Measurements from ENCODE around the gene EFNA5.

EFNA5 gene

GRCh38 chr5:107544967-107545366, 125.8 kb downstream of the EFNA5 start:
- ATAC-seq (replicated peaks) (no peak), DNase-seq (no peak)
- Mint-ChIP-seq H3K4me1 (ENCODE audit: low read depth in 2 of 2) (peaks cover under 1 to 2% of the 10 kb centered on the region in 2 donors), H3K9me3 (no peaks in the 10 kb centered on the region), H3K27me3 (no peaks in the 10 kb centered on the region), H3K27ac (peak overlapping the region in 1 of 2 donors; percentile 35), H3K36me3 (ENCODE audit: insufficient read depth) (peaks cover 2% of the 10 kb centered on the region), H3K4me3 (no peak overlapping the region)

DNA sequence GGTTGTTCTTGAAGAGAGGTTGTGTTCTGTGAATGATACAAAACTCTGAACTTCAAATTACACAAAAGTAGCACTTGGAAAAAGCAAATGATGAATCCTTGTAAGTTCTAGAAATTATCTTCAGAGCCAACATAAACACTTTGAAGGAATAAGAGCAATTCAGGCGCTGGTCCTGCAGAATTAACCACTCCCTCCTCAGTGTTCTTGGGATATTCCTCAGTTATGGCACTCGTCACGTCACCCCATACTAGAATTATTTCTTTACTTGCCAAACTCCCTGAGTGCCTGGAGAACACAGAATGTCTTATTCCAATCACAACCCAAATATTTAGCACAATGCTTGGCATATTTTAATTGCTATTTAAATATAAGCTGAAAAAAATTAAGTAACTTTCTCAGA, 126.3 kb downstream of the EFNA5 start:
- Mint-ChIP-seq H3K27ac (peak overlapping the region in 1 of 2 donors; percentile 35), H3K27me3 (no peaks in the 10 kb centered on the region), H3K4me1 (ENCODE audit: low read depth in 2 of 2) (peaks cover 6 to 7% of the 10 kb centered on the region in 2 donors), H3K4me3 (no peak overlapping the region), H3K36me3 (ENCODE audit: insufficient read depth) (peaks cover 2% of the 10 kb centered on the region), H3K9me3 (no peaks in the 10 kb centered on the region)
- ATAC-seq (replicated peaks) (no peak), DNase-seq (no peak)

GRCh38 chr5:107543868-107544267, 126.9 kb downstream of the EFNA5 start:
- peaks cover 2% of the 10 kb centered on the region for H3K36me3 Mint-ChIP-seq (ENCODE audit: insufficient read depth)
- peaks cover 10 to 13% of the 10 kb centered on the region in 2 donors for H3K4me1 Mint-ChIP-seq (ENCODE audit: low read depth in 2 of 2)
- ATAC-seq (replicated peaks) (no peak), DNase-seq (no peak)
- H3K27me3 Mint-ChIP-seq, result no peaks in the 10 kb centered on the region
- peak overlapping the region in 1 of 2 donors; percentile 68 for H3K27ac Mint-ChIP-seq
- H3K4me3 Mint-ChIP-seq, result no peak overlapping the region
- H3K9me3 Mint-ChIP-seq, result no peaks in the 10 kb centered on the region

- Mint-ChIP-seq H3K27me3 (no peaks in the 10 kb centered on the region), H3K9me3 (no peaks in the 10 kb centered on the region), H3K36me3 (ENCODE audit: insufficient read depth) (peaks cover 2% of the 10 kb centered on the region), H3K4me3 (no peak overlapping the region), H3K27ac (peak overlapping the region in 1 of 2 donors; percentile 84), H3K4me1 (ENCODE audit: low read depth in 2 of 2) (peaks cover 15 to 21% of the 10 kb centered on the region in 2 donors)
- no peak for DNase-seq
- no peak for ATAC-seq (replicated peaks)
These were observed 127.9 kb downstream of the EFNA5 start for GRCh38 chr5:107542831-107543231.

- H3K36me3 Mint-ChIP-seq (ENCODE audit: insufficient read depth), result peaks cover 2% of the 10 kb centered on the region
- H3K4me3 Mint-ChIP-seq, result no peak overlapping the region
- H3K27ac Mint-ChIP-seq, result peak overlapping the region in 1 of 2 donors; percentile 84
- no peak for ATAC-seq (replicated peaks)
- H3K4me1 Mint-ChIP-seq (ENCODE audit: low read depth in 2 of 2), result peaks cover 15 to 23% of the 10 kb centered on the region in 2 donors
- no peak for DNase-seq
- H3K27me3 Mint-ChIP-seq, result no peaks in the 10 kb centered on the region
- H3K9me3 Mint-ChIP-seq, result no peaks in the 10 kb centered on the region
These were observed 128.3 kb downstream of the EFNA5 start for GRCh38 chr5:107542428-107542827.

- Mint-ChIP-seq H3K9me3 (no peaks in the 10 kb centered on the region), H3K27me3 (no peaks in the 10 kb centered on the region), H3K27ac (no peak overlapping the region), H3K4me3 (no peak overlapping the region), H3K4me1 (ENCODE audit: low read depth in 2 of 2) (peaks cover 15 to 23% of the 10 kb centered on the region in 2 donors), H3K36me3 (ENCODE audit: insufficient read depth) (peaks cover 2% of the 10 kb centered on the region)
- no peak for DNase-seq
- no peak for ATAC-seq (replicated peaks)
These were observed 129.3 kb downstream of the EFNA5 start for GRCh38 chr5:107541400-107541799.

- H3K4me3 Mint-ChIP-seq, result no peak overlapping the region
- peaks cover 20 to 28% of the 10 kb centered on the region in 2 donors for H3K4me1 Mint-ChIP-seq (ENCODE audit: low read depth in 2 of 2)
- peak overlapping the region in 1 of 2 donors; percentile 35 for H3K27ac Mint-ChIP-seq
- no peaks in the 10 kb centered on the region for H3K9me3 Mint-ChIP-seq
- no peaks in the 10 kb centered on the region for H3K27me3 Mint-ChIP-seq
- DNase-seq (no peak), ATAC-seq (replicated peaks) (peak; percentile 35)
- peaks cover 2% of the 10 kb centered on the region for H3K36me3 Mint-ChIP-seq (ENCODE audit: insufficient read depth)
These were observed 130.9 kb downstream of the EFNA5 start for GRCh38 chr5:107539726-107540330.

DNA sequence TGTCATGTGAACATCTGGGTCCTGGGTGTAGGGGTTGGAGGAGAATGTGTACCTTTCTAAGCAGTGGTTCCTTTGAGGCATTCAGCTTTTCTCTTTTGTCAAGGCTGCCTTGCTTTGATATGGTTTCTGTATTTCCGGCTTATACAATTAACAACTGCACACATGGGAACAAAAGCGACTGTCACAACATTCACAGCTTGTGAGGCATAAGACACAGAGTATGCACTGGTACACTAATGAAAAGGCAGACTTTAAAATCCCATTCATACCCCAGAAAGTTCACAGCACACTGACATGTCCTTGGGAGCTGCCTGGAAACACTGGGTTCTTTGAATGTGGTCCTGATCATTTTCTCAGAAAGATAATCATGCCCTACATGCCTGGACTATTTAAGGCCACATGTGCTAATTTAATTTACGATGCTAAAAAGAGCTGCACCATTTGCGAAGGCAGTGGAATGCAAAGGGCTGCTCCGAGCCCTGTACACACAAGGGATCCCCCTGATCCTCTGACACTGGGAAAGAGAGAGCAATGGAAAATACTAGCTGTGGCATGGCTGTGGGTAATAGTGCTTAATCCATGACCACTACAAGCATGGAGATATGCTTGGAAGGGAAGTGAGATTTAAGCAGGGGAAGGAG, 131.8 kb downstream of the EFNA5 start:
- H3K4me1 Mint-ChIP-seq (ENCODE audit: low read depth in 2 of 2), result peaks cover 23 to 37% of the 10 kb centered on the region in 2 donors
- H3K27me3 Mint-ChIP-seq, result no peaks in the 10 kb centered on the region
- H3K27ac Mint-ChIP-seq, result peak overlapping the region in 1 of 2 donors; percentile 70
- peak overlapping the region in 1 of 2 donors; percentile 31 for H3K4me3 Mint-ChIP-seq
- DNase-seq, result no peak
- peaks cover 2% of the 10 kb centered on the region for H3K36me3 Mint-ChIP-seq (ENCODE audit: insufficient read depth)
- peak; percentile 39 for ATAC-seq (replicated peaks)
- no peaks in the 10 kb centered on the region for H3K9me3 Mint-ChIP-seq

DNA sequence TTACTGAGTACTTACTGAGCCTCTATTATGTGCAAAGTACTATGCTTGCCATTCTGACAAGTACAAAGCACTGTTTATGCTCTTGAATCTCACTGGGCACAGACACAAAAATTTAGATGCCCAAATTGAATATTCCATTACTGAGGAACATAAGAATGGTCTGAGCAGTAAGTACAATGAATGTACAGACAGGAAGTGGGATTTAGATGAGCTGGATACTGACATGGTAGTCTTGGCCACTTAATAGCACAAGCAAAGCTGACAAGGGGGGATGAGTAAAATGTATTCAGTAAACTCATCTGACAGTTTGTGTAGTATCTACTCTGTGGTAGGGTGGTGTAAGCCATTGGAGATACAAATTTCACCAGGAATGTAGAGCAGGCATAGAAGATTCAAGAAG, 132.4 kb downstream of the EFNA5 start:
- no peak overlapping the region for H3K4me3 Mint-ChIP-seq
- peaks cover 26 to 43% of the 10 kb centered on the region in 2 donors for H3K4me1 Mint-ChIP-seq (ENCODE audit: low read depth in 2 of 2)
- peaks cover 2% of the 10 kb centered on the region for H3K36me3 Mint-ChIP-seq (ENCODE audit: insufficient read depth)
- H3K9me3 Mint-ChIP-seq, result no peaks in the 10 kb centered on the region
- DNase-seq (no peak), ATAC-seq (replicated peaks) (no peak)
- H3K27me3 Mint-ChIP-seq, result no peaks in the 10 kb centered on the region
- peak overlapping the region in 1 of 2 donors; percentile 70 for H3K27ac Mint-ChIP-seq

- H3K27ac Mint-ChIP-seq, result no peak overlapping the region
- H3K4me3 Mint-ChIP-seq, result peak overlapping the region in 1 of 2 donors; percentile 19
- H3K4me1 Mint-ChIP-seq (ENCODE audit: low read depth in 2 of 2), result peaks cover 27 to 47% of the 10 kb centered on the region in 2 donors
- DNase-seq (no peak), ATAC-seq (replicated peaks) (no peak)
- no peaks in the 10 kb centered on the region for H3K9me3 Mint-ChIP-seq
- H3K36me3 Mint-ChIP-seq (ENCODE audit: insufficient read depth), result peaks cover 2% of the 10 kb centered on the region
- no peaks in the 10 kb centered on the region for H3K27me3 Mint-ChIP-seq
These were observed 134.9 kb downstream of the EFNA5 start for GRCh38 chr5:107535849-107536248.

- peaks cover 21 to 37% of the 10 kb centered on the region in 2 donors for H3K4me1 Mint-ChIP-seq (ENCODE audit: low read depth in 2 of 2)
- no peaks in the 10 kb centered on the region for H3K27me3 Mint-ChIP-seq
- H3K27ac Mint-ChIP-seq, result peak overlapping the region; percentile 51 to 80
- DNase-seq (peak in 2 of 3 experiments; percentile 6 to 7), ATAC-seq (replicated peaks) (peak; percentile 84)
- H3K9me3 Mint-ChIP-seq, result peaks cover 0 to 2% of the 10 kb centered on the region in 2 donors
- peak overlapping the region in 1 of 2 donors; percentile 40 for H3K4me3 Mint-ChIP-seq
- no peaks in the 10 kb centered on the region for H3K36me3 Mint-ChIP-seq (ENCODE audit: insufficient read depth)
These were observed 136.5 kb downstream of the EFNA5 start for GRCh38 chr5:107533910-107534876.

DNA sequence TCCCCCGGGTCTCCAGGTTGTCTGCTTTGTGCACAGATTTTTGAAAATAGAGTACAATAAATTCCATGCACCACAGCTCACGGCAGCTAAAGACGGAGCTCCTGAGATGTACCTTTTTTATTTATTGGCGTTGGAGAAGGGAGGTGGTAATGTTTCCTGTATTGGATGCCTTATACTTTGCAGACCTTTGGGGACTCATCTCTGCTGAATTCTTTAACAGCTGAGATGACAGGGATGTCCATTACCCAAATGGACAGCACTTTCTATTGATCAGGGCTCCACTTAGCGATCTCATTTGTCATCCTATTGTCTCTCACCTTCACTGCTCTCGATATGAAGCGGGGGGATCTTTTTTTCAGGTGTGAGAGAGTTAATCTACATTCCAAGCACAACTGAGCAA, 137.8 kb downstream of the EFNA5 start:
- Mint-ChIP-seq H3K4me1 (ENCODE audit: low read depth in 2 of 2) (peaks cover 12 to 27% of the 10 kb centered on the region in 2 donors), H3K27ac (peak overlapping the region; percentile 1 to 80), H3K27me3 (no peaks in the 10 kb centered on the region), H3K36me3 (ENCODE audit: insufficient read depth) (no peaks in the 10 kb centered on the region), H3K9me3 (peaks cover 0 to 2% of the 10 kb centered on the region in 2 donors), H3K4me3 (no peak overlapping the region)
- ATAC-seq (replicated peaks) (no peak), DNase-seq (no peak)

GRCh38 chr5:107532169-107532878, 138.4 kb downstream of the EFNA5 start:
- peaks cover 12 to 24% of the 10 kb centered on the region in 2 donors for H3K4me1 Mint-ChIP-seq (ENCODE audit: low read depth in 2 of 2)
- no peaks in the 10 kb centered on the region for H3K27me3 Mint-ChIP-seq
- DNase-seq, result no peak

More at GRCh38 chr5:107532169-107532878, 138.4 kb downstream of the EFNA5 start:
- Mint-ChIP-seq H3K36me3 (ENCODE audit: insufficient read depth) (no peaks in the 10 kb centered on the region), H3K9me3 (peaks cover 0 to 2% of the 10 kb centered on the region in 2 donors), H3K4me3 (no peak overlapping the region), H3K27ac (peak overlapping the region in 1 of 2 donors; percentile 36)
- ATAC-seq (replicated peaks), result no peak
